Stimulated activated CD4-positive, alpha-beta T cell treated with anti-CD3 and anti-CD28 coated beads, TNF-alpha, amount 100 ng/mL, for 4 hours (primary cell): Measurements from ENCODE around the gene KAT2A.
"Not testable (repeated sequence)": the region's sequence is repeated elsewhere in the genome, so short reads cannot be mapped to it uniquely, and the experiment has no call there.

Experiments used
- DNase-seq, 3 experiments: peaks; one replicate each; pipeline ENCODE4 v3.0.0-alpha.2; 2020; ENCODE audit warnings: low read depth in 3 of 3

The KAT2A gene

DNA sequence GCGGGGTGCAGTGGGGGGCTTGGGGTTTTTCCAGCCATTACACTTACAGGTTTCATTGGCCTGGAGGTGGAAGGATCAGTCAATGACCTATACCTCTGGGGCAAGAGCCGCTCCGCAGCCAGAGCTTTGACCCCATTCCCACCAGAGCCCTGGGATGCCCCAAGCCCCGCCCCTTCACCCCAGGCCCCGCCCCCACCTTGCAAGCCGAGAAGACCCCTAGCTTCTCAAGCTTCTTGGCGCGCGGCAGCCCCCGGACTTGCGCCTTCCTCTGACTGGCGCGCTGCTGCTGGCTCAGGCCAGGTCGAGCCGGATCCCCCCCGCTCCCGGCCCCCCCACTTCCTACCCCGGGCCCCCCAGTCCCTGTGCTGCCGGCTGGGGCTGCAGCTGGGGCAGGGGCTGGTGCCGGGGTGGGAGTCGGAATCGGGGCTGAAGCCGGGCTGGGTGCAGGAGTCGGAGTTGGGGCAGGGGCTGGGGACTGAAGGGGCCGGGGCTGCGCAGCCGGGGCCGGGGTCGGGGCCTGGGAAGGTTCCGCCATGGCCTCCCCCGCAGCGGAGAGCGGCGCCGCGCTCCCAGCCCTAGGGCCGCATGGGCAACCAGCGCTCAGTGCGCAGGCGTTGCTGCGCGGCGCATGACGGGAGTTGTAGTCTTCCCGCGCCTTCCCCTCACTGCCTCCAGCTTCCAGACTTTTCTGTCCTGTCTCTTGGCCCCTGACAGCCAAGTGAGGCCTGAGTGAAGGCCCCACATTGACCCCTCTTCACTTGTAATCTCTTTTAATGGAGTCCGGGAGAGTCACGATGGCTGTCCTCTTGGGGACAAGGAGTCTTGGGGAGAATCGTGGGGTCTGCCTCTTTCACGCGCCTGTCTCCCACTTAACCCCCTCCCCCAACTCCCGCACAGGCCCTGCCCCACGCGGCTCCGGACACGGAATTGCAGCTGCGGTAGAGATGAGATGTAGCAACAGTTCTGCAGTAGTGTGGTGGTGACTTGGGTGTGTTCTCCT is at the start of gene KAT2A:
TSS of gene KAT2A (minus strand) at position 598 of the 1,000 bp plus-strand sequence. CDS start at position 535, 63 bp downstream.
- DNase-seq: peak; percentile 63 to 73 (median 64)

DNA sequence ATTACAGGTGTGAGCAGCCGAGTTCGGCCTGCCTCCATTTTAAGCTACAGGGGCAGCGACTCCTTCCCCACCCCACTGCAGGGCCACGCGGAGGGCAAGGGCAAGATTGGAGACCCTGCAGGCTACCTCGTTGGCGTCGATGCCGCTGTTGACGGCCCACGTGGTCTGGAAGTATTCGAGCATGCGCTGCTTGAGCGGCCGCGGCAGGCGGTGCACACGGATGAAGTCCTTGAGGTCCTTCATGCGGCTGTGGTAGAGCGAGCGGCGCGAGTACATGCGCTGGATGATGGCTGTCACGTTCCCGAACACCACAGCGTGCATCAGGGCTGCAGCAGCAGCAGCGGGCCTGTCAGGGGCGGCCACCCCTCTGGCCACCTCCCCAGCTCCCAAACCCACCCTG is 48.2 kb upstream of the KAT2A start:
- DNase-seq: no peak

DNA sequence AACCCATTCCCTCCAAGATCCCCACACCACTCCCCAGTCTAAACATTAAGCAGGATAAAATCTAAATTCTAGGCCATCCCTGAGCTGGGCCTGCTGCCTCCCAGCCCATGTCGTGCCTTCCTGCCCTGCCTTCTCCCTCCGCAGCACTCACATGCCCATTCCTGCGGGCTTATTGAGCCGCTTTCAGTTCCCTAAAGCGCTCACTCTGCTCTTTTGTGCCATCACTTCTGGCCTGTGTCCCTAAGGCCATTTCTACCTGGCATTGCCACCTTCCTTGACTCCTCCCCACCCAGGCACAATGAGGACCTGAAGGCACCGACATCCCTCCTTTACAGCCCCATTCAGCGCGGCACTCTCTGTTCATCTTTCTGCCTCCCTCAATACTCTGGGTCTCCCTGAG is 46.6 kb upstream of the KAT2A start:
- no peak for DNase-seq

DNA sequence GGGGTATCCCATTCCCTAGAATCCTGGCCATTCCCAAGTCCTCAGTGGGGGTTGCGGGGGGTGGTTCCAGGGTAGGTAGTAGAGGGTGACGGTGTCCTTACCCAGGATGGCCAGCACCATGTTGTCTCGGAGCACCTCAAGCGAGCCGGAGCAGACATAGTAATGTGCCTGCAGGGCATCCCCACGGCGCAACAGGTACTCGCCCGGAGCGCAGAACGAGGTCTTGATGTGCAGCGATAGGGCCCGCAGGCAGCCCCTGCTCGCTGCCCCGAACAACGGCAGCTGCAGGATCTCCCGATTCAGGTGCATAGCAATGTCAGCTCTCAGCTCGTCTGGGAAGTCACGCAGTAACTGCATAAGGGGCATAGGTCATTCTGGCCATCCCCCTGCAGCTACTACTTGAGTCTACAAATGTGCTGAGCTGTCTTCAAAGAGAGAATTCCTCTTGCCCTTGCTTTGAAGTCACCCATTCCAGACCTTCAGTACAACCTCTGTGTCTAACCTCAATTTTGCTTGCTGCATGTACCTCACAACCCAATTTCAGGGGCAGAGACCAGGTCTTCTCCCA is 45.1 kb upstream of the KAT2A start:
- DNase-seq: no peak

DNA sequence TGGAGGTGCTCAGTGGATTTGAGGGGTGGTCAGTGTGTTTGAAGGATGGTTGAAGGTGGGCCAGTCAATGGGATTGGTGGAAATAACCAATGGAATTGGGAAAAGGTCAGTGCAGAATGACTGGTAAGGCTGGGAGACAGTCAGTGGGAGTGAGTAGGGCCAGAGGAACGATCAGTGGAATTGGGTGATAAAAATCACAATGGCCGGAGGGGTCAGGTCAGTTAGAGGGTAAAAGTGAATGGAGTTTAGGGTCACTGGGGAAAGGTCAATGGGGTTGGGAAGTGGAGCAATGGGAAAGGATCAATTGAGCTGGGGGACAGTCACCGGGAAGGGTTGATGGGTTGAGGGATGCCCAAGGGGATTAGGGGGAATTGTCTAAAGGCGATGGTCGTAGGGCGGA is 44.6 kb upstream of the KAT2A start:
- DNase-seq: no peak

DNA sequence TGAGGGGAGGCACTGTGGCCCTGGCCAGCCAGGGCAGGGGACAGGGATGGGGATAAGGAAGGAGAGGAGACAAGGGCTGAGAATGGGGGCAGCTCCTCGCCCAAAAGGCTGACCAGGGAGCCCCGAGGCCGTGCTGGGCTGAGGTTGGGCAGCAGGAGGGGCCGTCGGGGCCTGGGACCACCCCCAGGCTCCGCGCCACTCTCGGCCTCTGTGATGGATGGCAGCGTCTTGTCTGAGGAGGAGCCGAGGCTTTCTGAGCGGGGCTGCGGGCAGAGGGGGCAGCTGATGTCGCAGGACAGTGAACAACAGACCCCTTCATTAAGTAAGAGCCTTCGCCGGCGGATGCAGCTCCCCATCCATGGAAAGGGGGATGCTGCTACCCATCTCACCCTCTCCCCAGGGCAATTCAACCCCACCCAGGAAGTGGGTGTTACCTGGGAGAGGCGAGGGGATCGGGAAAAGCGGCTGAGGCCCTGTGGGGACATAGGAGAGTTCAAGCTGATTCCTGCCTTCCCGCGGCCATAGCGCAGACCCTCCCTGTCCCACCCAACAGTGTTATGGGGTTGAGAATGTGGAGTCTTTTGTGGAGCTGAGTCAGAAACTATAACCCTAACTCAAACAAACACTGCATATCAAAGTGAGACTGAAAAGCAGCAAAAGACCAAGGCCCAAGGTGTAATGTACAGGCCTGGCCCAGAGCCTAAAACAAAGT is 42.7 kb upstream of the KAT2A start:
- DNase-seq: no peak

DNA sequence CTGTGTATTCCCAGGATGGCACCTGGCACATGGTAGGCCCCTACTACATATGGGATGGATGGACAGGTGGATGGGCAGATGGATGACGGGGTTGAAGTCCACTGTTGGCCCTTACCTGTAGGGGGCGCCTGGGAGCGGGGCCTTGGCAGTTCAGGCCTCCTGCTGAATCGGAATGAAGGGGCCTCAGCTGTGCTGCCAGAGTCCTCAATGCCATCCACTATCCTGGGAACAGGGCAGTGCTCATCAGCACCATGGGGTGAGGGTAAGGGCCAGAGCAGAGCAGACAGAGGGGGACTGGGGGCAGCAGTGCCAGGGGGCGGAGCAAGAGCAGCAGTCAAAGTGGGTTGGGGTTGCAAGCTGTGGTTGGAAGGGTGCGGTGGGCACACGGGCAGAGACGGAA is 41.9 kb upstream of the KAT2A start:
- DNase-seq: no peak

DNA sequence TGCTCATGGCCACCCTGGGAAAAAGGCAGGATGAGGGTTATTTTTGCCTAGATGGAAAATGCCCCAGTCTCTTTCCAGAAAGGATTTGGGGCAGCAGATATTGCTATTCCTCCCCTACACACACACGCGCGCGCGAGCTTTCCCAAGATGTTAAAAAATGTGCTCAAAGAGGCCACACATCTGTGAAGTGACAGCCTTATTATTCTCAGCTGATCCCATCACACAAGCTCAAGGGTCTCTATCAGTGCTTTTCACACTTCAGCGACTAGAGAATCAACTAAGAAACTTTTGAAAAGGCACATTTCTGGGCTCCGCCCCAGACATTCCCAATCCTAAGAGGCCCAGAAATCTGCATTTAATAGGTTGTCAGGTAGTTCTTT is 39.4 kb upstream of the KAT2A start:
- DNase-seq: no peak

DNA sequence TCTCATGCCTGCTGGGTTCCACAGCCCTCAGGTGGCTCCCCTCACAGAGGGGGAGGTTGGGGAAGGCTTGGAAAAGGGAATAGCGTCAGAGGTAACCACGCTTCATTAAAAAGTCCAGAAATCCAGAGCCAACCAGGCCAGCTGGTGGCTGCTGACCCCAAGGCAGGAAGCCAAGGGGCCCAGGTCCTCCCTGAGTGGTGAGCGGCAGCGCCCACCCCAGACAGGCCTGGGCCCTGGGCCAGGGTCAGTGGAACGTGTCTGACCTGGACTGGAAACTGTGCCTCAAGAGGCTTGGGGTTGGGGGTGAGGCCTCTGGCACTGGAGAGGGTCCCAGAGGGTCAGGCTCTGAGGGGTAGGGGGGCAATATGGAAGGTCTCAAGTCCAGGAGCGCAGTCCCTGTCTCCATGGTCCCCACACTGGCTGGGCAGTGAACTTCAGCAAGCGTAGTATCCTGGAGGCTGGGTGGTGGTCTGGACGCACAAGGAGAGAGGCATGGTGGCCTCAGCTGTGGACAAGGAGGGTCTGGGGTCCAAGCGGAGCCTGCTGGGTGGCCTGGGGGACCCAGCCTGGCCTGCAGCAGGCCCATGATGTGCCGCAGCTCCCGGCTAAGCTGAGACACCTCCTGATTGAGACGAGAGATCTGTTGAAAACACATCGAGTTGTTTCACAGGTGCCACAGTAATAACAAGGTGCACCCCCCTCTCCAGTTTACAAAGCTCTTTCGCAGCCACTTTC is 38.8 kb upstream of the KAT2A start:
- DNase-seq: no peak

DNA sequence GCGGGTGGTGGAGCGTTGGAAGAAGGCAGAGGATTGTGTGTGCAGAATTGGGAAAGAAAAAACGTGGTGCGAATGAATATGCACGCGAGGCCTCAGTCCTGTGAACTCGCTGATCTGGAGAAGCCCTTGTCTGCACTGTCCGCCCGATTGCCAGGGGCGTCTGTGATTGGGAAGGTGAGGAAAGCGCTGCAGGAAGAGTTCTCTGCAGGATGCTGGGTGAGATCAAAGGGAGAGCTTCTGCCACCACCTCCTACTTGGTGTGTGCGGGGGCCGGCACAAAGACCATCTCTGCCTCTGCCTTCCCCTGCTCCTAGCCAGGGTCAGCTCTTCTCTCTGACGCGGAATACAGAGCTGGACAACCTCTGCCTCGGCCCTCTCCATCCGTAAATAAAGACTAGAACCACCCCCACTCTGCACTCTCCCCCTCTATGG is 34.5 kb upstream of the KAT2A start:
- no peak for DNase-seq

DNA sequence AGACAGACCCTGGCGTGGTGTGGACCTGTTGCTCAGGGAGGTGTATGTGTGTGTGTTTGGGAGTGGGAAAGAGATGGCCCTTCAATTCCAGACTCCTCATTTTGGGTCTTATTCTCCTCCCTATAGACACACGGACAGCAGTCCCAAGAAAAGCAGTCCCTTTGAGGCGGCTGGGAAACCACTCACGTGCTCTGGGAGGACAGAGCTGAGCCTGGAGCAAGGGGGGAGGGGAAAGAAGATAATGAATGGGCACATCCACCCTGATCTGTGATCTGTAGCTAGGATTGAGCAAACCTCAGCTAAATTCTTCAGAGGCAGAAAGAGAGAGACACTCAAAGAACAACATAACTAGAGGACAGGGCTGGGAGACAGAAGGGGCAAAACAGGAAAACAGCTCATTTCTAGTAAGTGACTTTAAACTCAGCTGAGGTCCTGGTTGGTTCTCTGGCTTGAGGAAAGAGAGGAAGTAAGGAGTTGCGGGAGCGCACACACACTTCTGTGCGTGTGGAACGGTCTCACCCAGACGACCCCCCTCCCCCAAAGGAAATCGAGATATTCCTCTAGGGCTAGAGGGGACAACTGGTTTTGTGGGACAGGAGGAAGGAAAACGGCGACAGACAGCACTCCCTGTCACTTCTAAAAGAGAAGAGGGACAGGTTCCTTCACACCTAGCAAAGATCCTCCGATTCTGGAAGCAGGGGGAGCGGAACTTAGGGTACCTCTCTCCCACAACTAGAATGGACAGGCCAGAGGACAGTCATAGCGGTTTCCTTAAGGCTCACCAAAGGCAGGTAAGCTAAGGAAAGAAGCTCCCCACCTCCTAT is 33.0 kb upstream of the KAT2A start:
- DNase-seq: no peak

DNA sequence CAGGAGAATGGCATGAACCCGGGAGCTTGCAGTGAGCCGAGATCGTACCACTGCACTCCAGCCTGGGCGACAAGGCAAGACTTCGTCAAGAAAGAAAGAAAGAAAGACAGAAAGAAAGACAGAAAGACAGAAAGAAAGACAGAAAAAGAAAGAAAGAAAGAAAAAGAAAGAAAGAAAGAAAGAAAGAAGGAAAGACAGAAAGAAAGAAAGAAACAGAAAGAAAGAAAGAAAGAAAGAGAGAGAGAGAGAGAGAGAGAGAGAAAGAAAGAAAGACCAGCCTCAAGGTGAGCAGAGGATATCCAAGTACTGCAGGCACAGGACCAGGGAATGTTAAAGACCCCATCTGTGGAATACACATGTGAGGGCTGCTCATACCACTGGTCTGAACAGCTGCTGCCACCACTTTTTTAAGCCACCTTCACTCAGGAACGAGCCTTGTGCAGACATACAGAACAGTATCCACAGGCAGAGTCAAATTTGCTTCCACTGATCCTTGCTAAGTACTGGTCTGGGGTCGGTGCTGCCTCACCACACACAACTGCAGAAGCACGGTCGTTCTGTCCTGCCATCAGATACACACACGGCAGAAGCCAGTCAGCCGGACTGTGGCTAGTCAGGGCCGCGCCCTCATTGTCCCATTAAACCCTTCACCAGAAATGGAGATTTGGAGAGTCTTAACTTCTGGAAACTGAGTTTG is 25.9 kb upstream of the KAT2A start:
- no peak for DNase-seq

DNA sequence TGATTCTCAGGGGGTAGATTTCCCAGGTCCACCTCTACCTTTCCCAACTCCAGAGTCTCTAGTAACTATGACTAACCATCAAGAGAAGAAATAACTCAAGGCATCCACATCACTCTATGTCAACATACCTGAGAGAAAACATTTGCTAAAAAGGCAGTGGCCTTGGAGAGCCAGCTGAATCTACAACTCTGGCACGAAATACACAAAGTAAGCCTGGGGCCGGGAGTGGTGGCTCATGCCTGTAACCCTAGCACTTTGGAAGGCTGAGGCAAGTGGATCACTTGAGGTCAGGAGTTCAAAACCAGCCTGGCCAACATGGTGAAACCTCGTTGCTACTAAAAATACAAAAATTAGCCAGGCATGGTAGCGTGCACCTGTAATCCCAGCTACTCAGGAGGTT is 22.0 kb upstream of the KAT2A start:
- DNase-seq: not testable (repeated sequence)

DNA sequence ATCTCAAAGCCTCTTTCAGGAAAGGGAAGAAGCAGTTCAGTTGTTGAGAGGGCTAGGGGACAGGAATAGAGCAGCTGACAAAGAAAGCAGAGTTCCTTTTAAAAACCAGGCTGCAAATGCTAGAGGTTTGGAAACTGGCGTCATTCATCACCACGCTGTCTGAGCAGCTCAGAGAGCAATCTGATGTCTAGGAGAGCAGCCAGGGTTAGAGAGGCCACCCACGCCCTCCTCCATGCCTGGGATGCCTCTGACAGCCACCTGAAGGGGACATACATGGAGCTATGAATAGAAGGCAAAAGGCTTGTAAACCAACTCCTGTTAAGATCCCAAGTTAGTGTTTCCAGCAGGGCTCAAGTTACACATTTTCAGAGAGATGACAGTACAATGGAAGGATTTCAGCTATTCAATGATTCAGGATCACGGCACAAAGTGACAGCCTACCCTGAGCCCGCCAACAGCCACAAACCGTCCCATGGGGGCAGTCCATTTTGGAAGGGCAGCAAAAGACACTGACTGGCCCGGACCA is 21.3 kb upstream of the KAT2A start:
- DNase-seq: no peak

DNA sequence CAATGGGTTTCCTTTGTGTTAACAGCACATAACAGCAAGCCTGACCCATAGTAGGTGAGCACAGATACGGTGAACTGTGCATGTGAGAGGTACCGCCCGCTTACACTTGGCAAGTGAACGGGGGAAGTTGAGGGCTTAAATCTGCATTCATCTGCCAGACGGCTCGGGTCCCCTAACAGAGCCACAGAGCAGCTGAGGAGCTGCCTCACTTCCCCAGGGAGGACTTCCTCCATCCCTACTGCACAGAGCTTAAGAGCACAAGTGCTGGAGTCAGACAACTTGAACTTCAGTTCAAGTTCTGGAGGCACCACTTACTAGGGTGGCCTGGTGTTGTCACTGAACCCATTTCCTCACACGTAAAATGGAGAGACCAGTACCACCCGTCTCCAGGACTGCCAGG is 20.2 kb upstream of the KAT2A start:
- no peak for DNase-seq

DNA sequence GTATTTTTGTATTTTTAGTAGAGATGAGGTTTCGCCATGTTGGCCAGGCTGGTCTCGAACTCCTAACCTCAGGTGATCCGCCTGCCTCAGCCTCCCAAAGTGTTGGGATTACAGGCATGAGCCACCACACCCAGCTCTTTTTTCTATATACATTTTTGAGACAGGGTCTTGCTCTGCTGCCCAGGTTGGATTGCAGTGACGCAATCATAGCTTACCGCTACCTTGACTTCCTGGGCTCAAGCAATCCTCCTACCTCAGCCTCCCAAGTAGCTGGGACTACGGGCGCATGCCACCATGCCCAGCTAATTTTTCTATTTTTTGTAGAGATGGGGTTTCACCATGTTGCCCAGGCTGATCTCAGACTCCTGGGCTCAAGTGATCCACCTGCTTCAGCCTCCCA is 19.5 kb upstream of the KAT2A start:
- not testable (repeated sequence) for DNase-seq

DNA sequence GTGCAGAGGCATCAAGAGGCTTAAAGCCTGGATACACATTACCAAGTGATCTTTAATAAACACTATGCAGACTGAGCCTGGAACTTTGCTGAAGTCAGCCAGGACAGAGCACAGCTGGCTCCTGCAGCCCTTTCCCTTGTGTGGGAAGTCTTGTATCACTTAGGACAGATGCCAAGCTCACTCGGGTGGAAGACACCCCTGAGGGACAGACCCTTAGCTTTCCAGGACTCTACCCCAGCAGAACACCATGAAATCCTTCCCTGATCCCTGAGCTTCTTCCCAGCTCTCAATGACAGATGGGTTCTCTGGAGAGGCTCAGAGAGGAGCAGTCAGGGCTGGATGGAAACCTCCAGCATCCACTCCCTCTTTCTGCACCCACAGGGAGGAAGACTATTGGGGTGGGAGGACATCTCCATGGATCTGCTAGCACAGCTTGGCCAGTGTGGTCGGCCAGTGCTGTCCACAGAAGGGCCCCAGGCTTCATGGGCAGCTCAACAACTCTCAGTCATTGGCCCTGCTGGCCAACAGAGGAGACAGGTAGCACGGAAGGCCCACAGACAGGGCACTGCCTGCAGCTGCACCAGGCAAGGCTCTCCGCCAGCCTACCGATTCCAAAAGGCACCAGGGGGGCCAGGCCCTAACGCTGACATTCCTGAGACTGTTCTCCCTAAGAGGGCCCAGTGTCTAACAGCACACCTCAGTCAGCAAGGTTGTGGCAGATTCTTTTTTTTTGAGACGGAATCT is 17.8 kb upstream of the KAT2A start:
- no peak for DNase-seq

DNA sequence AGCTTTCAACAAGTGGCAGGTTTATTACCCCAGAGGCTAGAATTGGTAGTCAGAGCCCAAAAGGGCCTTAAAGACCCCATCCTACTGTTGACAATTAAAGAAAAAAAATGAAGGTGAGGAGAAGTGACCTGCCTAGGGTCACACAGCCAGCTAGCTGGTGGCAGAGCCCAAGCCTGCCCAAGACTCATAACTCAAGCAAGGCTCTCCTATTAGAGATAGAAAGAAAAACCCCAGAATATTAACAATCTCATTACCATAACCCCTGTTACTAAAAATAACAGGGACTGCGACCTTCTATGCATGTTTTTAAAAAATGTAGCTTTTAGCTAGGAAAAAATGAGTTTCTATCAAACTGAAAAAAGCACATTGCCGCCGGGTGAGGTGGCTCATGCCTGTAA is 15.5 kb upstream of the KAT2A start:
- DNase-seq: no peak
